HEK293 (cell line): Measurements from ENCODE around the gene ERG.

Experiments
- CTCF ChIA-PET: fragments of 350-600 bp; formaldehyde crosslinking; extraction: SDS; loops from one replicate; lab custom pipeline; 2021; ENCODE audit warnings: antibody characterized with exemption; lab: Yijun Ruan, JAX
- POLR2A ChIA-PET: fragments of 300-600 bp; formaldehyde crosslinking; extraction: SDS; loops from one replicate; lab custom pipeline; 2020; ENCODE audit warnings: antibody characterized with exemption, inconsistent platforms; lab: Yijun Ruan, JAX
- H3K27ac ChIP-seq: fragments of 200-500 bp; sonication (Bioruptor generic); 2 replicates; pipeline ENCODE4 v1.5.1; 2014; ENCODE audit warnings: low read depth, low read length, control low read depth, inconsistent platforms; ENCODE audit errors: extremely low read depth
- H3K36me3 ChIP-seq, 2 experiments: fragments of 200-500 bp in 1 of 2; sonication (Bioruptor generic) in 1 of 2; 1 replicate in 1 of 2; 2 replicates in 1 of 2; pipeline ENCODE4 v1.5.1; 2014 to 2017; ENCODE audit warnings: inconsistent platforms in 2 of 2, low read length in 2 of 2; ENCODE audit not compliant: control insufficient read depth in 2 of 2, insufficient read depth in 1 of 2
- H3K4me1 ChIP-seq: fragments of 200-500 bp; sonication (Bioruptor generic); 2 replicates; pipeline ENCODE4 v1.5.1; 2014; ENCODE audit warnings: mild to moderate bottlenecking, low read length, inconsistent platforms; ENCODE audit not compliant: control insufficient read depth, insufficient read depth
- H3K4me3 ChIP-seq: 2 replicates; pipeline ENCODE4 v1.5.1; 2011; ENCODE audit warnings: low read depth, mild to moderate bottlenecking, control low read depth, low read length, moderate library complexity
- H3K9me3 ChIP-seq: fragments of 200-500 bp; sonication (Bioruptor generic); 2 replicates; pipeline ENCODE4 v1.5.1; 2014; ENCODE audit warnings: low read depth, low read length, inconsistent platforms; ENCODE audit not compliant: control insufficient read depth, insufficient read depth
- KLF10 ChIP-seq: fragments of 450-650 bp; IDR thresholded peaks from 2 replicates; pipeline ENCODE4 v1.5.1; 2018; ENCODE audit warnings: missing biosample characterization, mild to moderate bottlenecking, missing genetic modification characterization
- KLF7 ChIP-seq: fragments of 450-650 bp; formaldehyde crosslinking; IDR thresholded peaks from 2 replicates; pipeline ENCODE4 v1.5.1; 2016; ENCODE audit warnings: missing biosample characterization, missing genetic modification characterization, borderline replicate concordance
- REPIN1 ChIP-seq: fragments of 450-650 bp; formaldehyde crosslinking; IDR thresholded peaks from 2 replicates; pipeline ENCODE4 v1.5.1; 2017; ENCODE audit warnings: missing biosample characterization, missing genetic modification characterization, low read depth
- SCRT2 ChIP-seq: fragments of 450-650 bp; formaldehyde crosslinking; IDR thresholded peaks from 2 replicates; pipeline ENCODE4 v1.5.1; 2016; ENCODE audit warnings: missing biosample characterization, missing genetic modification characterization
- SP2 ChIP-seq: fragments of 450-650 bp; formaldehyde crosslinking; IDR thresholded peaks from 2 replicates; pipeline ENCODE4 v1.5.1; 2016; ENCODE audit warnings: missing biosample characterization, missing genetic modification characterization
- ZEB2 ChIP-seq: fragments of 450-650 bp; formaldehyde crosslinking; IDR thresholded peaks from 2 replicates; pipeline ENCODE4 v1.5.1; 2016; ENCODE audit warnings: missing biosample characterization, missing genetic modification characterization
- ZNF211 ChIP-seq: fragments of 450-650 bp; formaldehyde crosslinking; IDR thresholded peaks from 2 replicates; pipeline ENCODE4 v1.5.1; 2016; ENCODE audit warnings: low read depth, missing biosample characterization, missing genetic modification characterization
- ZNF266 ChIP-seq: fragments of 450-650 bp; formaldehyde crosslinking; IDR thresholded peaks from 2 replicates; pipeline ENCODE4 v1.5.1; 2016; ENCODE audit warnings: missing biosample characterization, missing genetic modification characterization, low read depth
- ZNF341 ChIP-seq: fragments of 450-650 bp; formaldehyde crosslinking; IDR thresholded peaks from 2 replicates; pipeline ENCODE4; 2016; ENCODE audit warnings: low read depth, missing biosample characterization, missing genetic modification characterization
- ZNF350 ChIP-seq: fragments of 450-650 bp; formaldehyde crosslinking; IDR thresholded peaks from 2 replicates; pipeline ENCODE4 v1.5.0; 2017; ENCODE audit warnings: missing biosample characterization, mild to moderate bottlenecking, missing genetic modification characterization
- ZNF391 ChIP-seq: fragments of 450-650 bp; formaldehyde crosslinking; IDR thresholded peaks from 2 replicates; pipeline ENCODE4 v1.5.1; 2016; ENCODE audit warnings: low read depth, missing biosample characterization, missing genetic modification characterization, borderline replicate concordance
- ZNF473 ChIP-seq: fragments of 450-650 bp; formaldehyde crosslinking; IDR thresholded peaks from 2 replicates; pipeline ENCODE4 v1.5.1; 2017; ENCODE audit warnings: missing biosample characterization, missing genetic modification characterization
- ZNF549 ChIP-seq: fragments of 450-650 bp; IDR thresholded peaks from 2 replicates; pipeline ENCODE4 v1.5.1; 2018; ENCODE audit warnings: missing biosample characterization, missing genetic modification characterization, mild to moderate bottlenecking, inconsistent platforms, moderate library complexity
- ZNF585B ChIP-seq: fragments of 450-650 bp; formaldehyde crosslinking; IDR thresholded peaks from 2 replicates; pipeline ENCODE4 v1.5.1; 2016; ENCODE audit warnings: missing biosample characterization, missing genetic modification characterization
- ZNF626 ChIP-seq: fragments of 450-650 bp; sonication (Bioruptor Pico); formaldehyde crosslinking; IDR thresholded peaks from 2 replicates; pipeline ENCODE4 v1.5.1; 2018; ENCODE audit warnings: missing biosample characterization, missing genetic modification characterization, inconsistent platforms
- ZNF654 ChIP-seq: fragments of 450-650 bp; formaldehyde crosslinking; IDR thresholded peaks from 2 replicates; pipeline ENCODE4 v1.5.1; 2016; ENCODE audit warnings: low read depth, missing biosample characterization, missing genetic modification characterization
- ZNF658 ChIP-seq: fragments of 450-650 bp; formaldehyde crosslinking; IDR thresholded peaks from 2 replicates; pipeline ENCODE4; 2016; ENCODE audit warnings: missing biosample characterization, missing genetic modification characterization
- ZNF660 ChIP-seq: fragments of 450-650 bp; IDR thresholded peaks from 2 replicates; pipeline ENCODE4 v1.5.1; 2018; ENCODE audit warnings: missing biosample characterization, mild to moderate bottlenecking, missing genetic modification characterization
- ZNF664 ChIP-seq: fragments of 450-650 bp; formaldehyde crosslinking; IDR thresholded peaks from 2 replicates; pipeline ENCODE4 v1.5.1; 2016; ENCODE audit warnings: missing biosample characterization, missing genetic modification characterization
- ZNF830 ChIP-seq: fragments of 450-650 bp; IDR thresholded peaks from 2 replicates; pipeline ENCODE4 v1.5.0; 2018; ENCODE audit warnings: missing biosample characterization, missing genetic modification characterization, low read depth, mild to moderate bottlenecking, moderate library complexity
- ZSCAN23 ChIP-seq: fragments of 450-650 bp; formaldehyde crosslinking; IDR thresholded peaks from 2 replicates; pipeline ENCODE4 v1.5.1; 2016; ENCODE audit warnings: missing biosample characterization, missing genetic modification characterization
- TF ChIP-seq, protein P1 (sequence below): fragments of 450-650 bp; IDR thresholded peaks from 2 replicates; pipeline ENCODE4 v1.5.1; 2018; ENCODE audit warnings: missing biosample characterization, missing genetic modification characterization
- TF ChIP-seq, protein P2 (sequence below): fragments of 450-650 bp; formaldehyde crosslinking; IDR thresholded peaks from 2 replicates; pipeline ENCODE4 v1.5.1; 2017; ENCODE audit warnings: missing biosample characterization, missing genetic modification characterization
- TF ChIP-seq, protein P3 (sequence below): fragments of 450-650 bp; formaldehyde crosslinking; IDR thresholded peaks from 2 replicates; pipeline ENCODE4 v1.5.1; 2016; ENCODE audit warnings: missing biosample characterization, missing genetic modification characterization
- TF ChIP-seq, protein P4 (sequence below): fragments of 450-650 bp; formaldehyde crosslinking; IDR thresholded peaks from 2 replicates; pipeline ENCODE4 v1.5.1; 2016; ENCODE audit warnings: missing biosample characterization, missing genetic modification characterization

Gene ERG

DNA sequence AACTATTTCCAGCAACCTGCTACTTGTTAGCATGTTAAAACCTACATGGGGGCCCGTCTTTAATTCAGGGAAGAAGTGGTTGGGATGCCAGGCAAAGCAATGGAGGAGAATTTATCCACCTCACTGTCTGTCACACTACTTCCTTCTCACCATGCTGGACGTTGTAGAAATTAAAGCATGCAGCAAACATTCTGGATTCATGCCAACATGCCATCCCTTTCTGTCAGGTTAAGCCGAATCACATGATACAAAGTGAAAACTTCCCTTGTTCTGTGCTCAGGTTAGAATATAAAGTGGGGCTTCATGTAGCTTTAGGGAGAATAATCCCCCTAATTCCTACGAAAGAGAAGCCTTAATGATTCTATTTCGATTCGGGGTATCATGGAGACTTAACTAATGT is 95.5 kb downstream of the ERG start (continued):
- TF ChIP-seq, protein P1, sequence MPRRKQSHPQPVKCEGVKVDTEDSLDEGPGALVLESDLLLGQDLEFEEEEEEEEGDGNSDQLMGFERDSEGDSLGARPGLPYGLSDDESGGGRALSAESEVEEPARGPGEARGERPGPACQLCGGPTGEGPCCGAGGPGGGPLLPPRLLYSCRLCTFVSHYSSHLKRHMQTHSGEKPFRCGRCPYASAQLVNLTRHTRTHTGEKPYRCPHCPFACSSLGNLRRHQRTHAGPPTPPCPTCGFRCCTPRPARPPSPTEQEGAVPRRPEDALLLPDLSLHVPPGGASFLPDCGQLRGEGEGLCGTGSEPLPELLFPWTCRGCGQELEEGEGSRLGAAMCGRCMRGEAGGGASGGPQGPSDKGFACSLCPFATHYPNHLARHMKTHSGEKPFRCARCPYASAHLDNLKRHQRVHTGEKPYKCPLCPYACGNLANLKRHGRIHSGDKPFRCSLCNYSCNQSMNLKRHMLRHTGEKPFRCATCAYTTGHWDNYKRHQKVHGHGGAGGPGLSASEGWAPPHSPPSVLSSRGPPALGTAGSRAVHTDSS (tag by site-specific recombination): no peak
- TF ChIP-seq ZNF341 (tag by site-specific recombination) (no peak), SCRT2 (tag by site-specific recombination) (no peak), ZNF654 (tag by site-specific recombination) (no peak), ZNF626 (tag by site-specific recombination) (no peak), ZNF549 (tag by site-specific recombination) (no peak), ZNF473 (no peak), ZNF266 (tag by site-specific recombination) (no peak)
- TF ChIP-seq, protein P2, sequence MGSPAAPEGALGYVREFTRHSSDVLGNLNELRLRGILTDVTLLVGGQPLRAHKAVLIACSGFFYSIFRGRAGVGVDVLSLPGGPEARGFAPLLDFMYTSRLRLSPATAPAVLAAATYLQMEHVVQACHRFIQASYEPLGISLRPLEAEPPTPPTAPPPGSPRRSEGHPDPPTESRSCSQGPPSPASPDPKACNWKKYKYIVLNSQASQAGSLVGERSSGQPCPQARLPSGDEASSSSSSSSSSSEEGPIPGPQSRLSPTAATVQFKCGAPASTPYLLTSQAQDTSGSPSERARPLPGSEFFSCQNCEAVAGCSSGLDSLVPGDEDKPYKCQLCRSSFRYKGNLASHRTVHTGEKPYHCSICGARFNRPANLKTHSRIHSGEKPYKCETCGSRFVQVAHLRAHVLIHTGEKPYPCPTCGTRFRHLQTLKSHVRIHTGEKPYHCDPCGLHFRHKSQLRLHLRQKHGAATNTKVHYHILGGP (tag by site-specific recombination): no peak
- TF ChIP-seq, protein P3, sequence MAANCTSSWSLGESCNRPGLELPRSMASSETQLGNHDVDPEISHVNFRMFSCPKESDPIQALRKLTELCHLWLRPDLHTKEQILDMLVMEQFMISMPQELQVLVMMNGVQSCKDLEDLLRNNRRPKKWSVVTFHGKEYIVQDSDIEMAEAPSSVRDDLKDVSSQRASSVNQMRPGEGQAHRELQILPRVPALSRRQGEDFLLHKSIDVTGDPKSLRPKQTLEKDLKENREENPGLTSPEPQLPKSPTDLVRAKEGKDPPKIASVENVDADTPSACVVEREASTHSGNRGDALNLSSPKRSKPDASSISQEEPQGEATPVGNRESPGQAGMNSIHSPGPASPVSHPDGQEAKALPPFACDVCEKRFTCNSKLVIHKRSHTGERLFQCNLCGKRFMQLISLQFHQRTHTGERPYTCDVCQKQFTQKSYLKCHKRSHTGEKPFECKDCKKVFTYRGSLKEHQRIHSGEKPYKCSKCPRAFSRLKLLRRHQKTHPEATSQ (tag by site-specific recombination): no peak

DNA sequence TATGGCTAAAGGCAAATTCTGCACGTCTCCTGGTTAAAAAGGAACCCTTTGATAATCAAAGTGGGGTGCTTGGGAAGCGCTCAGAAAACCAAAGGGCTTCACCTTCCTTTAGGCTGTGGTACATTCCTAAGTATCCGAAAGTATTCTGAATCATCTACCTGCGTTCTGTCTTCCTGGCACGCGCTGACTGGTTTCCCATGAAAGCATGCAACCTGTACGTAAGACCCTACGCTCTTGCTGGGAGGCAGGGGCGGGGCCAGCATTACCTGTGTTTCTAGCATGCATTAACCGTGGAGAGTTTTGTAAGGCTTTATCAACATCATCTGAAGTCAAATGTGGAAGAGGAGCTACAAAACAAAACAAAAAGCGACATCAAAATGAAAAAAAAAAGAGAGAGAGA is 96.0 kb downstream of the ERG start:
- ChIA-PET CTCF (interaction anchor here (0.6 kb wide), 3 partner anchors 10 to 100 kb away, joined by 3 read pairs; no protein-coding TSS in a partner anchor), POLR2A (no interaction called here)
- no peaks in the 10 kb centered on the region for H3K9me3 ChIP-seq
- no peak overlapping the region for H3K4me3 ChIP-seq
- no peaks in the 10 kb centered on the region for H3K4me1 ChIP-seq
- TF ChIP-seq ZNF664 (tag by site-specific recombination) (no peak), ZNF211 (tag by site-specific recombination) (no peak), REPIN1 (no peak), SP2 (tag by site-specific recombination) (no peak), ZEB2 (tag by site-specific recombination) (no peak), ZNF830 (tag by site-specific recombination) (no peak), ZNF658 (tag by site-specific recombination) (no peak), KLF7 (tag by site-specific recombination) (no peak), ZNF350 (tag by site-specific recombination) (no peak), ZSCAN23 (no peak), KLF10 (no peak), ZNF660 (tag by site-specific recombination) (no peak), ZNF585B (tag by site-specific recombination) (no peak), ZNF391 (no peak)
- TF ChIP-seq, protein P4, sequence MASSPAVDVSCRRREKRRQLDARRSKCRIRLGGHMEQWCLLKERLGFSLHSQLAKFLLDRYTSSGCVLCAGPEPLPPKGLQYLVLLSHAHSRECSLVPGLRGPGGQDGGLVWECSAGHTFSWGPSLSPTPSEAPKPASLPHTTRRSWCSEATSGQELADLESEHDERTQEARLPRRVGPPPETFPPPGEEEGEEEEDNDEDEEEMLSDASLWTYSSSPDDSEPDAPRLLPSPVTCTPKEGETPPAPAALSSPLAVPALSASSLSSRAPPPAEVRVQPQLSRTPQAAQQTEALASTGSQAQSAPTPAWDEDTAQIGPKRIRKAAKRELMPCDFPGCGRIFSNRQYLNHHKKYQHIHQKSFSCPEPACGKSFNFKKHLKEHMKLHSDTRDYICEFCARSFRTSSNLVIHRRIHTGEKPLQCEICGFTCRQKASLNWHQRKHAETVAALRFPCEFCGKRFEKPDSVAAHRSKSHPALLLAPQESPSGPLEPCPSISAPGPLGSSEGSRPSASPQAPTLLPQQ (tag by site-specific recombination): no peak
- TF ChIP-seq, all 188 proteins: peak for 0
- Histone ChIP-seq H3K36me3 (no peaks in the 10 kb centered on the region), H3K27ac (no peak overlapping the region)
